Thyroid gland (tissue), 4 donors: ENCODE measurements around the gene ALOX15B.

Source experiments
- POLR2A ChIP-seq, 2 donors: fragments of 450-650 bp; IDR thresholded peaks; one replicate each; pipeline ENCODE4 v1.6.1; 2017; ENCODE audit warnings: antibody characterized with exemption in 2 of 2, mild to moderate bottlenecking in 2 of 2, moderate library complexity in 1 of 2
- TF ChIP-seq, protein P1 (sequence below), 6 experiments: fragments of 200-600 bp in 3 of 6; fragments of 450-650 bp in 3 of 6; sonication (generic) in 3 of 6; IDR thresholded peaks; one replicate each; pipeline ENCODE4 v1.5.1; 2016 to 2019; ENCODE audit warnings: antibody characterized with exemption in 6 of 6, mild to moderate bottlenecking in 2 of 6, inconsistent platforms in 1 of 6, moderate library complexity in 1 of 6

DNA sequence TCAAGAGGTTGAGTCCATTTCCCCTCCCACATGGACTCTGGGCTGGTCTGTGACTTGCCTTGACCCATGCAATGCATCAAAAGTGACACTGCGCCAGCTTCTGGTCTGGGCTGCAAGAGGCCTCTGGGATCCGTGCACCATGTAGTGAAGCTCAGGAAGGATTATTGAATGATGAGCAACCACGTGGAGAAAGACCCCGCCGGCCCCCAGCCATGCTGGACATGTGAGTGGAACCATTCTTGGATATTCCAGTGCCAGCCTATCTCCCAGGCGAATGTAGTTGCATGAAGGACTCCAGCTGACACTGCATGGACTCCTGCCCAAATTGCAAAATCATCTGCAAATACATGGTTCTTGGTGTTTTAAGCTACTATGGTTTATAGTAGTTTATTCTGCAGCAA lies 7.6 kb upstream of the ALOX15B start:
- TF ChIP-seq, protein P1, sequence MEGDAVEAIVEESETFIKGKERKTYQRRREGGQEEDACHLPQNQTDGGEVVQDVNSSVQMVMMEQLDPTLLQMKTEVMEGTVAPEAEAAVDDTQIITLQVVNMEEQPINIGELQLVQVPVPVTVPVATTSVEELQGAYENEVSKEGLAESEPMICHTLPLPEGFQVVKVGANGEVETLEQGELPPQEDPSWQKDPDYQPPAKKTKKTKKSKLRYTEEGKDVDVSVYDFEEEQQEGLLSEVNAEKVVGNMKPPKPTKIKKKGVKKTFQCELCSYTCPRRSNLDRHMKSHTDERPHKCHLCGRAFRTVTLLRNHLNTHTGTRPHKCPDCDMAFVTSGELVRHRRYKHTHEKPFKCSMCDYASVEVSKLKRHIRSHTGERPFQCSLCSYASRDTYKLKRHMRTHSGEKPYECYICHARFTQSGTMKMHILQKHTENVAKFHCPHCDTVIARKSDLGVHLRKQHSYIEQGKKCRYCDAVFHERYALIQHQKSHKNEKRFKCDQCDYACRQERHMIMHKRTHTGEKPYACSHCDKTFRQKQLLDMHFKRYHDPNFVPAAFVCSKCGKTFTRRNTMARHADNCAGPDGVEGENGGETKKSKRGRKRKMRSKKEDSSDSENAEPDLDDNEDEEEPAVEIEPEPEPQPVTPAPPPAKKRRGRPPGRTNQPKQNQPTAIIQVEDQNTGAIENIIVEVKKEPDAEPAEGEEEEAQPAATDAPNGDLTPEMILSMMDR (IDR thresholded peaks at IDR 0.05) = no peak
- no peak for TF ChIP-seq POLR2A (IDR thresholded peaks at IDR 0.05)
